MM.1S (cell line): Measurements from ENCODE around the gene ABCC8.

Source experiments
- DNase-seq: peaks from one replicate; pipeline ENCODE4 v3.0.0-alpha.2; 2015
- H2AFZ ChIP-seq: fragments of 300-600 bp; sonication (generic); 2 replicates; pipeline ENCODE4 v1.6.0; 2016; ENCODE audit warnings: antibody characterized with exemption, low read length
- H3F3A ChIP-seq: fragments of 300-600 bp; sonication (generic); 2 replicates; pipeline ENCODE4 v1.6.1; 2016; ENCODE audit warnings: mild to moderate bottlenecking, antibody characterized with exemption, low read length, moderate library complexity, mixed read lengths; ENCODE audit not compliant: insufficient read depth
- H3K27ac ChIP-seq: fragments of 300-600 bp; sonication (generic); 2 replicates; pipeline ENCODE4 v1.5.1; 2016; ENCODE audit warnings: mild to moderate bottlenecking, low read length
- H3K27me3 ChIP-seq: fragments of 300-600 bp; sonication (generic); replicated peaks from 2 replicates; pipeline ENCODE4 v1.6.0; 2016; ENCODE audit warnings: low read length; ENCODE audit not compliant: insufficient read depth
- H3K36me3 ChIP-seq: fragments of 300-600 bp; sonication (generic); replicated peaks from 2 replicates; pipeline ENCODE4 v1.6.1; 2016; ENCODE audit warnings: mild to moderate bottlenecking, low read length, mixed read lengths; ENCODE audit not compliant: insufficient read depth
- H3K4me1 ChIP-seq: fragments of 300-600 bp; sonication (generic); 2 replicates; pipeline ENCODE4 v1.6.1; 2016; ENCODE audit warnings: low read length, mixed read lengths
- H3K4me2 ChIP-seq: fragments of 300-600 bp; sonication (generic); 2 replicates; pipeline ENCODE4 v1.6.0; 2016; ENCODE audit warnings: low read depth, low read length
- H3K4me3 ChIP-seq: fragments of 300-600 bp; sonication (generic); 2 replicates; pipeline ENCODE4 v1.5.1; 2016; ENCODE audit warnings: low read length, mixed read lengths
- H3K79me2 ChIP-seq: fragments of 300-600 bp; sonication (generic); 2 replicates; pipeline ENCODE4 v1.6.1; 2016; ENCODE audit warnings: mixed run types, low read length, mixed read lengths
- H3K9ac ChIP-seq: fragments of 300-600 bp; sonication (generic); 2 replicates; pipeline ENCODE4 v1.6.1; 2016; ENCODE audit warnings: low read length, mixed read lengths
- H3K9me2 ChIP-seq: fragments of 300-600 bp; sonication (generic); replicated peaks from 2 replicates; pipeline ENCODE4 v1.6.1; 2016; ENCODE audit warnings: mild to moderate bottlenecking, low read length, mixed read lengths; ENCODE audit not compliant: insufficient read depth
- H3K9me3 ChIP-seq: fragments of 300-600 bp; sonication (generic); replicated peaks from 2 replicates; pipeline ENCODE4 v1.6.1; 2016; ENCODE audit warnings: mild to moderate bottlenecking, low read length, mixed read lengths; ENCODE audit not compliant: insufficient read depth
- H4K20me1 ChIP-seq: fragments of 300-600 bp; sonication (generic); 2 replicates; pipeline ENCODE4 v1.6.1; 2016; ENCODE audit warnings: mild to moderate bottlenecking, low read length, moderate library complexity, mixed read lengths; ENCODE audit not compliant: insufficient read depth
- EZH2 ChIP-seq: fragments of 300-600 bp; sonication (generic); optimal IDR thresholded peaks from 2 replicates; pipeline ENCODE3; 2017; ENCODE audit warnings: low read depth, mild to moderate bottlenecking, antibody characterized with exemption, low read length, mixed read lengths
- EZH2phosphoT487 ChIP-seq: fragments of 300-600 bp; sonication (generic); IDR thresholded peaks from 2 replicates; pipeline ENCODE4 v1.6.1; 2018; ENCODE audit warnings: antibody characterized with exemption, low read length
- TF ChIP-seq, protein P1 (sequence below): fragments of 300-600 bp; sonication (generic); IDR thresholded peaks from 2 replicates; pipeline ENCODE4 v1.5.1; 2016; ENCODE audit warnings: antibody characterized with exemption, low read length, mixed read lengths

The ABCC8 gene

DNA sequence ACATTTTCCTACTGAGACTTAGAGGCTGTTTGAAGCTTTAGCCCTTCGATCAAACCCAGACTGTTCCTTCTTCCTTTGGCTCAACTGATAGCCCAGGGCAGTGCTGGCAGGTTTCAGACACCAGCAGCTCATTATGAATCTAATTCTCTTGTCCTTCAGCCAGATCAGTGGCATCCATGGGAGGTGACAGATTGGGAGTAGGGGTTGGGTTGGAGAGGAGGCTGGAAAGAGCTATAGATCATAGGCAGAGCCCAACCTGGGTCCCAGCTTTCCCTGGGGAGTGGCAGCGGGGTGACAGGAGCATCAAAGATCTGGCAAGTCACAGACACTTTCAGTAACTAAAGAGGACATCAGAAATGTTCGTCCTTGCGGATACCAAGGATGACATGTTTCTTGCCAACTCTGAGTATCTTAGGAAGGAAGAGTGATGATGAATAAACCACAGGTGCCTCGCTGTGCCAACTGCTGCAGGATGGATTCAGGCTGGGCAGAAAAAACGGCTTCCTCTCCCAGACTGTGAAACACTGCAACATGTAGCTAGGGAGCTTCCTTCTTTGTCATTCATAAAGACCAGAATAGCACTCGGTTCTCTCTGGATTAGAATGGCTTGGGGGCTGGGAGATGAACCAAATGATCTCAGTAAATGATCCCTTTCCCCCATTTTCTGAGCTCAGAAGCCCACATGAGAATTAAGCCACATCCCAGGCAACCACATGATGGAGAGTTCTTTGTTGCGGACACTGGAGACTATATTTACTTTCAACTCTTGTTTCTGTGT lies 19.1 kb downstream of the ABCC8 start:
- Histone ChIP-seq H3K4me3 (no peak overlapping the region), H3K36me3 (no peaks in the 10 kb centered on the region), H3K27me3 (no peaks in the 10 kb centered on the region), H2AFZ (no peak overlapping the region), H3F3A (no peaks in the 10 kb centered on the region), H4K20me1 (no peaks in the 10 kb centered on the region), H3K9ac (no peak overlapping the region), H3K4me1 (no peaks in the 10 kb centered on the region), H3K27ac (no peak overlapping the region), H3K9me3 (no peaks in the 10 kb centered on the region), H3K4me2 (no peak overlapping the region), H3K9me2 (no peaks in the 10 kb centered on the region), H3K79me2 (no peaks in the 10 kb centered on the region)
- DNase-seq: no peak
- TF ChIP-seq EZH2phosphoT487 (no peak), EZH2 (no peak)
- TF ChIP-seq, protein P1, sequence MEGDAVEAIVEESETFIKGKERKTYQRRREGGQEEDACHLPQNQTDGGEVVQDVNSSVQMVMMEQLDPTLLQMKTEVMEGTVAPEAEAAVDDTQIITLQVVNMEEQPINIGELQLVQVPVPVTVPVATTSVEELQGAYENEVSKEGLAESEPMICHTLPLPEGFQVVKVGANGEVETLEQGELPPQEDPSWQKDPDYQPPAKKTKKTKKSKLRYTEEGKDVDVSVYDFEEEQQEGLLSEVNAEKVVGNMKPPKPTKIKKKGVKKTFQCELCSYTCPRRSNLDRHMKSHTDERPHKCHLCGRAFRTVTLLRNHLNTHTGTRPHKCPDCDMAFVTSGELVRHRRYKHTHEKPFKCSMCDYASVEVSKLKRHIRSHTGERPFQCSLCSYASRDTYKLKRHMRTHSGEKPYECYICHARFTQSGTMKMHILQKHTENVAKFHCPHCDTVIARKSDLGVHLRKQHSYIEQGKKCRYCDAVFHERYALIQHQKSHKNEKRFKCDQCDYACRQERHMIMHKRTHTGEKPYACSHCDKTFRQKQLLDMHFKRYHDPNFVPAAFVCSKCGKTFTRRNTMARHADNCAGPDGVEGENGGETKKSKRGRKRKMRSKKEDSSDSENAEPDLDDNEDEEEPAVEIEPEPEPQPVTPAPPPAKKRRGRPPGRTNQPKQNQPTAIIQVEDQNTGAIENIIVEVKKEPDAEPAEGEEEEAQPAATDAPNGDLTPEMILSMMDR: no peak

DNA sequence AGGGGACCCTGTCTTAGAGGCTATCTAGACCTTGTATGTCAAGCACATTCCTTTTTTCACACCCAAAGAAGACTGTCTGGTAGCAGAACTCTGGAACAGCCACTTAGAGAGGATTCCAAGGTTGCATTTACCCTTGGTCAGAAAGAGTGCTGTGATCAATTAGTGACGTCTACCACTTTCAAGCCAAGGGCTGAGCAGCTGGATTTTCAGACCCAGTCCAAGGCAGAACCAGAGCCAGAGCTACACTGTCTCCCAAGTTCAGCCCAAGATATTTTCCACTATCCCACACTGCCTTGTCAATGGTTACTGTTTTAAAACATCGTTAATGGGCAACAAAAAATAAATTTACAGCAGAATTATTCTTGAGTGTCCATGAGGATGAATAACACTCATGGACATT lies 24.0 kb downstream of the ABCC8 start:
- H3K9me2 ChIP-seq: no peaks in the 10 kb centered on the region
- H3K27ac ChIP-seq: no peak overlapping the region
- no peaks in the 10 kb centered on the region for H3K79me2 ChIP-seq
- H3K27me3 ChIP-seq: no peaks in the 10 kb centered on the region
- no peak overlapping the region for H3K9ac ChIP-seq
- H3K4me1 ChIP-seq: no peaks in the 10 kb centered on the region
- no peaks in the 10 kb centered on the region for H4K20me1 ChIP-seq
- H3K4me3 ChIP-seq: no peak overlapping the region
- no peak overlapping the region for H2AFZ ChIP-seq
- no peaks in the 10 kb centered on the region for H3K36me3 ChIP-seq
- DNase-seq: no peak
- TF ChIP-seq EZH2phosphoT487 (no peak), EZH2 (no peak)
- TF ChIP-seq, protein P1: no peak
- H3K4me2 ChIP-seq: no peak overlapping the region
- H3K9me3 ChIP-seq: no peaks in the 10 kb centered on the region
- no peaks in the 10 kb centered on the region for H3F3A ChIP-seq

DNA sequence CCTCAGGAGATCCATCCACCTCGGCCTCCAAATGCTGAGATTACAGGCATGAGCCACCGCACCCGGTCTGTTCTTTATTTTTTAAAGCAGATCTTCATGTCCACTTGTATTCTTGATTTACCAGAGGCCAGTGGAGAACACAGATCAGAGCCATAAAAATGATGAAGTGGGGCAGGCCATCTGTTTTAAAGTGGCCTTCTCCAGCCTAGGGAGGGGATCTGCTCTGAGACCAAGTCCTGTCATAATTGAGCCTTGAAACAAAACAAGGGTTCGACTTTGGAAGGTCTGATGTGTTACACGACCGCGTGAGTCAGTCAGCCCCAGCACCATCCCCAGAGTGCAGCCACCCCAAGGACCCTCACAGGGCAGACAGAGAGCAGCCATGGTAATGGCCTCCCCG lies 27.5 kb downstream of the ABCC8 start:
- TF ChIP-seq EZH2 (no peak), EZH2phosphoT487 (no peak)
- TF ChIP-seq, protein P1: no peak
- no peaks in the 10 kb centered on the region for H3K27me3 ChIP-seq
- H3K9me2 ChIP-seq: no peaks in the 10 kb centered on the region
- no peaks in the 10 kb centered on the region for H3K4me1 ChIP-seq
- H3K9me3 ChIP-seq: no peaks in the 10 kb centered on the region
- no peak overlapping the region for H3K4me2 ChIP-seq
- no peak overlapping the region for H3K9ac ChIP-seq
- no peaks in the 10 kb centered on the region for H3F3A ChIP-seq
- H3K36me3 ChIP-seq: no peaks in the 10 kb centered on the region
- no peak overlapping the region for H3K4me3 ChIP-seq
- no peak overlapping the region for H2AFZ ChIP-seq
- no peak for DNase-seq
- no peaks in the 10 kb centered on the region for H3K79me2 ChIP-seq
- H3K27ac ChIP-seq: no peak overlapping the region
- no peaks in the 10 kb centered on the region for H4K20me1 ChIP-seq
